HepG2 (cell line): ENCODE results near the gene ZBTB48. TPM values are rescaled to one million over a fixed set of nuclear protein-coding genes. Genes with fewer than 3 reads are reported as not detected.

Experiments used
- ATF2 ChIP-seq: sonication (generic); formaldehyde crosslinking; IDR thresholded peaks from 2 replicates; pipeline ENCODE4 v1.4.0; 2020; ENCODE audit warnings: missing genetic modification reagents
- BATF2 ChIP-seq: sonication (generic); formaldehyde crosslinking; IDR thresholded peaks from 2 replicates; pipeline ENCODE4 v1.8.0; 2022; ENCODE audit warnings: mild to moderate bottlenecking, missing genetic modification reagents, moderate library complexity
- BRD4 ChIP-seq: sonication (generic); formaldehyde crosslinking; IDR thresholded peaks from 2 replicates; pipeline ENCODE4 v1.4.0; 2020; ENCODE audit warnings: missing genetic modification reagents
- MTF2 ChIP-seq: sonication (generic); formaldehyde crosslinking; IDR thresholded peaks from 2 replicates; pipeline ENCODE4 v1.5.0; 2020; ENCODE audit warnings: missing genetic modification reagents, borderline replicate concordance
- MXD4 ChIP-seq: IDR thresholded peaks from 2 replicates; pipeline ENCODE4 v1.6.1; 2016; ENCODE audit warnings: mild to moderate bottlenecking, missing biosample characterization, missing genetic modification reagents
- NR2F2 ChIP-seq: IDR thresholded peaks from 2 replicates; pipeline ENCODE4 v1.6.1; 2012; ENCODE audit warnings: low read depth, inconsistent platforms, borderline replicate concordance
- RXRB ChIP-seq: IDR thresholded peaks from 2 replicates; pipeline ENCODE4 v1.6.1; 2016; ENCODE audit warnings: borderline replicate concordance, missing genetic modification reagents, missing compliant biosample characterization
- SOX6 ChIP-seq, 2 experiments: fragments of 450-650 bp in 1 of 2; sonication (generic) in 1 of 2; formaldehyde crosslinking in 1 of 2; IDR thresholded peaks; 2 replicates each; pipeline versions ENCODE4 v1.4.0 to v1.6.1; 2017 to 2020; ENCODE audit warnings: antibody characterized with exemption in 1 of 2, mild to moderate bottlenecking in 1 of 2, missing genetic modification reagents in 1 of 2
- SP5 ChIP-seq: IDR thresholded peaks from 2 replicates; pipeline ENCODE4 v1.6.1; 2016; ENCODE audit warnings: low read depth, borderline replicate concordance
- TEAD3 ChIP-seq: optimal IDR thresholded peaks from 2 replicates; pipeline ENCODE3; 2016; ENCODE audit warnings: borderline replicate concordance
- ZBTB7B ChIP-seq: sonication (generic); formaldehyde crosslinking; IDR thresholded peaks from 2 replicates; pipeline ENCODE4 v1.4.0; 2020; ENCODE audit warnings: missing genetic modification reagents
- ZFY ChIP-seq: sonication (generic); formaldehyde crosslinking; IDR thresholded peaks from 2 replicates; pipeline ENCODE4 v1.4.0; 2020; ENCODE audit warnings: missing genetic modification reagents
- ZHX1 ChIP-seq: sonication (generic); formaldehyde crosslinking; IDR thresholded peaks from 2 replicates; pipeline ENCODE4 v1.8.1; 2022; ENCODE audit warnings: low read depth, mild to moderate bottlenecking, missing genetic modification reagents
- ZMYM2 ChIP-seq: sonication (generic); formaldehyde crosslinking; IDR thresholded peaks from 2 replicates; pipeline ENCODE4 v1.8.0; 2022; ENCODE audit warnings: mild to moderate bottlenecking, missing genetic modification reagents
- ZNF614 ChIP-seq: IDR thresholded peaks from 2 replicates; pipeline ENCODE4 v1.6.1; 2018; ENCODE audit warnings: missing biosample characterization, missing genetic modification reagents, inconsistent platforms, borderline replicate concordance
- ZNF629 ChIP-seq: sonication (generic); formaldehyde crosslinking; conservative IDR thresholded peaks from 2 replicates; pipeline ENCODE4 v1.5.0; 2020; ENCODE audit warnings: missing genetic modification reagents
- ZNF770 ChIP-seq: sonication (generic); formaldehyde crosslinking; IDR thresholded peaks from 2 replicates; pipeline ENCODE4 v1.5.0; 2020; ENCODE audit warnings: mild to moderate bottlenecking, missing genetic modification reagents
- polyA plus RNA-seq, 8 experiments: library from polyadenylated mRNA; depleted of rRNA in 3 of 8; stranded (reverse) in 7 of 8; unstranded in 1 of 8; fragments of >200 nt; fragmentation: Illumina TruSeq in 4 of 8; extraction: Trizol in 4 of 8; gene quantifications; 2 replicates each; pipeline versions ENCODE4 v1.2.1 to v1.2.3, GENCODE V29; 2011 to 2016; ENCODE audit warnings: low read depth in 4 of 8, missing spikeins in 1 of 8, mixed read lengths in 1 of 8; ENCODE audit not compliant: insufficient read depth in 1 of 8
- total RNA-seq, 5 experiments: library from RNA; depleted of rRNA; stranded (reverse); fragments of >200 nt; fragmentation: Illumina TruSeq; extraction: Trizol; gene quantifications; 2 replicates each; pipeline ENCODE4 v1.2.3, GENCODE V29; 2016; ENCODE audit warnings: low read depth in 1 of 5

ZBTB48 gene
- total and polyA plus RNA-seq, 2 of the 13 experiments (the other 11 are each of a cell fraction or from before 2014, with no cell fraction given) = 13.0 to 17.1 TPM

GRCh38 chr1:6554907-6555778 lies 24.7 kb upstream of the ZBTB48 start, which contains the start of gene TAS1R1 (continued):
- TF ChIP-seq BATF2 (no peak), ZMYM2 (CRISPR knock-in tag) (0 out of 2 replicates have a peak, but pooled peaks have one; percentile 12), MXD4 (0 out of 2 replicates have a peak, but pooled peaks have one; percentile 23), ZNF614 (CRISPR knock-in tag) (peak; percentile 29; the same call in 1 of the 2 replicates), NR2F2 (no peak), ZHX1 (CRISPR knock-in tag) (no peak), ZNF629 (CRISPR knock-in tag) (peak; percentile 43), ZFY (CRISPR knock-in tag) (peak; percentile 35), TEAD3 (peak; percentile 53), ZBTB7B (peak; percentile 68), RXRB (no peak), SOX6 (IDR thresholded peaks at IDR 0.05) (no peak), SOX6 (CRISPR knock-in tag; IDR thresholded peaks at IDR 0.05) (no peak), ZNF770 (CRISPR knock-in tag) (peak; percentile 73; the same call in 1 of the 2 replicates), MTF2 (CRISPR knock-in tag) (no peak), BRD4 (CRISPR knock-in tag) (no peak), SP5 (CRISPR knock-in tag) (0 out of 2 replicates have a peak, but pooled peaks have one; percentile 15), ATF2 (CRISPR knock-in tag) (0 out of 2 replicates have a peak, but pooled peaks have one; percentile 21)
